MM.1S (cell line): ENCODE measurements around the gene IGHMBP2.

Experiments
- DNase-seq: peaks from one replicate; pipeline ENCODE4 v3.0.0-alpha.2; 2015
- H2AFZ ChIP-seq: fragments of 300-600 bp; sonication (generic); 2 replicates; pipeline ENCODE4 v1.6.0; 2016; ENCODE audit warnings: antibody characterized with exemption, low read length
- H3F3A ChIP-seq: fragments of 300-600 bp; sonication (generic); 2 replicates; pipeline ENCODE4 v1.6.1; 2016; ENCODE audit warnings: mild to moderate bottlenecking, antibody characterized with exemption, low read length, moderate library complexity, mixed read lengths; ENCODE audit not compliant: insufficient read depth
- H3K27ac ChIP-seq: fragments of 300-600 bp; sonication (generic); 2 replicates; pipeline ENCODE4 v1.5.1; 2016; ENCODE audit warnings: mild to moderate bottlenecking, low read length
- H3K27me3 ChIP-seq: fragments of 300-600 bp; sonication (generic); replicated peaks from 2 replicates; pipeline ENCODE4 v1.6.0; 2016; ENCODE audit warnings: low read length; ENCODE audit not compliant: insufficient read depth
- H3K36me3 ChIP-seq: fragments of 300-600 bp; sonication (generic); replicated peaks from 2 replicates; pipeline ENCODE4 v1.6.1; 2016; ENCODE audit warnings: mild to moderate bottlenecking, low read length, mixed read lengths; ENCODE audit not compliant: insufficient read depth
- H3K4me1 ChIP-seq: fragments of 300-600 bp; sonication (generic); 2 replicates; pipeline ENCODE4 v1.6.1; 2016; ENCODE audit warnings: low read length, mixed read lengths
- H3K4me2 ChIP-seq: fragments of 300-600 bp; sonication (generic); 2 replicates; pipeline ENCODE4 v1.6.0; 2016; ENCODE audit warnings: low read depth, low read length
- H3K4me3 ChIP-seq: fragments of 300-600 bp; sonication (generic); 2 replicates; pipeline ENCODE4 v1.5.1; 2016; ENCODE audit warnings: low read length, mixed read lengths
- H3K79me2 ChIP-seq: fragments of 300-600 bp; sonication (generic); 2 replicates; pipeline ENCODE4 v1.6.1; 2016; ENCODE audit warnings: mixed run types, low read length, mixed read lengths
- H3K9ac ChIP-seq: fragments of 300-600 bp; sonication (generic); 2 replicates; pipeline ENCODE4 v1.6.1; 2016; ENCODE audit warnings: low read length, mixed read lengths
- H3K9me2 ChIP-seq: fragments of 300-600 bp; sonication (generic); replicated peaks from 2 replicates; pipeline ENCODE4 v1.6.1; 2016; ENCODE audit warnings: mild to moderate bottlenecking, low read length, mixed read lengths; ENCODE audit not compliant: insufficient read depth
- H3K9me3 ChIP-seq: fragments of 300-600 bp; sonication (generic); replicated peaks from 2 replicates; pipeline ENCODE4 v1.6.1; 2016; ENCODE audit warnings: mild to moderate bottlenecking, low read length, mixed read lengths; ENCODE audit not compliant: insufficient read depth
- H4K20me1 ChIP-seq: fragments of 300-600 bp; sonication (generic); 2 replicates; pipeline ENCODE4 v1.6.1; 2016; ENCODE audit warnings: mild to moderate bottlenecking, low read length, moderate library complexity, mixed read lengths; ENCODE audit not compliant: insufficient read depth
- EZH2 ChIP-seq: fragments of 300-600 bp; sonication (generic); optimal IDR thresholded peaks from 2 replicates; pipeline ENCODE3; 2017; ENCODE audit warnings: low read depth, mild to moderate bottlenecking, antibody characterized with exemption, low read length, mixed read lengths
- EZH2phosphoT487 ChIP-seq: fragments of 300-600 bp; sonication (generic); IDR thresholded peaks from 2 replicates; pipeline ENCODE4 v1.6.1; 2018; ENCODE audit warnings: antibody characterized with exemption, low read length
- TF ChIP-seq, protein P1 (sequence below): fragments of 300-600 bp; sonication (generic); IDR thresholded peaks from 2 replicates; pipeline ENCODE4 v1.5.1; 2016; ENCODE audit warnings: antibody characterized with exemption, low read length, mixed read lengths

IGHMBP2 gene

DNA sequence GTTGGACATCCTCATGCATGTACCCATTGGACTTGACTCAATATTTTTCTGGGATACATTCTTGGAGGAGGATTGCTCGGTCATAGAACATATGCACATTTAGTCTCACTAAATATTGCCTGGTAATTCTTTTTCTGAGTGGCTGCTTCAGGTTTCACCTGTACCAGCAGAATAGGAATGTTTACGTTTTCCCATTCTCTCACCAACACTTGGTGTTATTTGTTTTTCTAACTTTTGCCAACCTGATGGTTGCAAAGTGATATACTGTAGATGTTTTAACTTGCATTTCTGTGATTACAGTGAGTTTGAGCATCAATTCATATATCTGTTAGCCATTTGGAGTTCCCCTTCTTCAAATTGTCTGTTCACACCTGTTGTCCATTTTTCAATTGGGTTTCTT lies 78.4 kb downstream of the IGHMBP2 start:
- Histone ChIP-seq H3K27ac (no peak overlapping the region), H3K79me2 (no peaks in the 10 kb centered on the region), H2AFZ (no peak overlapping the region), H3K4me3 (no peak overlapping the region), H3K9ac (no peak overlapping the region), H3F3A (no peaks in the 10 kb centered on the region), H3K9me3 (no peaks in the 10 kb centered on the region), H3K4me1 (no peaks in the 10 kb centered on the region), H3K27me3 (peaks cover 87% of the 10 kb centered on the region), H3K9me2 (no peaks in the 10 kb centered on the region), H3K36me3 (no peaks in the 10 kb centered on the region), H4K20me1 (no peaks in the 10 kb centered on the region), H3K4me2 (no peak overlapping the region)
- TF ChIP-seq EZH2phosphoT487 (no peak), EZH2 (no peak)
- TF ChIP-seq, protein P1, sequence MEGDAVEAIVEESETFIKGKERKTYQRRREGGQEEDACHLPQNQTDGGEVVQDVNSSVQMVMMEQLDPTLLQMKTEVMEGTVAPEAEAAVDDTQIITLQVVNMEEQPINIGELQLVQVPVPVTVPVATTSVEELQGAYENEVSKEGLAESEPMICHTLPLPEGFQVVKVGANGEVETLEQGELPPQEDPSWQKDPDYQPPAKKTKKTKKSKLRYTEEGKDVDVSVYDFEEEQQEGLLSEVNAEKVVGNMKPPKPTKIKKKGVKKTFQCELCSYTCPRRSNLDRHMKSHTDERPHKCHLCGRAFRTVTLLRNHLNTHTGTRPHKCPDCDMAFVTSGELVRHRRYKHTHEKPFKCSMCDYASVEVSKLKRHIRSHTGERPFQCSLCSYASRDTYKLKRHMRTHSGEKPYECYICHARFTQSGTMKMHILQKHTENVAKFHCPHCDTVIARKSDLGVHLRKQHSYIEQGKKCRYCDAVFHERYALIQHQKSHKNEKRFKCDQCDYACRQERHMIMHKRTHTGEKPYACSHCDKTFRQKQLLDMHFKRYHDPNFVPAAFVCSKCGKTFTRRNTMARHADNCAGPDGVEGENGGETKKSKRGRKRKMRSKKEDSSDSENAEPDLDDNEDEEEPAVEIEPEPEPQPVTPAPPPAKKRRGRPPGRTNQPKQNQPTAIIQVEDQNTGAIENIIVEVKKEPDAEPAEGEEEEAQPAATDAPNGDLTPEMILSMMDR, result no peak
- no peak for DNase-seq

DNA sequence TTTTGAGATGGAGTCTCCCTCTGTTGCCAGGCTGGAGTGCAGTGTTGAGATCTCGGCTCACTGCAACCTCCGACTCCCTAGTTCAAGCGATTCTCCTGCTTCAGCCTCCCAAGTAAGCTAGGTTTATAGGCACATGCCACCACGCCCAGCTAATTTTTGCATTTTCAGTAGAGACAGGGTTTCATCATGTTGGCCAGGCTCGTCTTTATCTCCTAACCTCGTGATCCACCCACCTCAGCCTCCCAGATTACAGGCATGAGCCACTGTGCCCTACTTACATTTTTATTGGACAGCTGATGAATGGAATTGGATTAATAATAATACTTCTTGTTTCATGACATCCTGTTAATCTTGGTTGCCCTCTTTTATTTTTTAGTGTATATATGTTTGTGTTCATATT lies 80.1 kb downstream of the IGHMBP2 start:
- no peak overlapping the region for H3K9ac ChIP-seq

DNA sequence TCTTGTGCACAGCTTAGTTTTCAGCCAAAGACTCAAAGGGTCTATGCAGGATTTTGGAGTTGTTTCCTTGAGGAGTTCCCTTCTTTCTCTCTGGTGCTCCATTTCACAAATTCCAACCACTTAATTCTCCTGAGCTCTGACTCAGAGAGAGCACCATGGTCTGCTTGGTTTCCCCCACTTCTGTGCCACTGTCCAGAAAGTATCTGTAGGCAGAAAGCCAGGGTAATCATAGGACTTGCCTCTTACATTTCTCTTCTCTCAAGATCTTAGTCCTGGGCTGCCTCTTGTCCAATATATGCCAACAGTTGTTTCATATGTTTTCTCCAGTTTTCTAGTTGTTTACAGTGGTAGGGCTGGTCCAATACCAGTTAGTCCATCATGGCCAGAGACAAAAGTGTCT lies 83.5 kb downstream of the IGHMBP2 start:
- H3K79me2 ChIP-seq, result no peaks in the 10 kb centered on the region
- H3K27me3 ChIP-seq, result peaks cover 70% of the 10 kb centered on the region
- H3K4me3 ChIP-seq, result no peak overlapping the region
- no peak overlapping the region for H3K27ac ChIP-seq
- no peaks in the 10 kb centered on the region for H3K9me2 ChIP-seq
- no peak overlapping the region for H3K4me2 ChIP-seq
- H2AFZ ChIP-seq, result no peak overlapping the region
- no peak for DNase-seq
- no peaks in the 10 kb centered on the region for H3F3A ChIP-seq
- H3K9me3 ChIP-seq, result no peaks in the 10 kb centered on the region
- TF ChIP-seq, protein P1, result no peak
- no peak for TF ChIP-seq EZH2phosphoT487
- H3K36me3 ChIP-seq, result no peaks in the 10 kb centered on the region
- H4K20me1 ChIP-seq, result no peaks in the 10 kb centered on the region
- H3K9ac ChIP-seq, result no peak overlapping the region
- H3K4me1 ChIP-seq, result no peaks in the 10 kb centered on the region

More for the DNA sequence above, 80.1 kb downstream of the IGHMBP2 start:
- Histone ChIP-seq H3K9me2 (no peaks in the 10 kb centered on the region), H3K4me3 (no peak overlapping the region), H4K20me1 (no peaks in the 10 kb centered on the region), H3K9me3 (no peaks in the 10 kb centered on the region), H3K4me1 (no peaks in the 10 kb centered on the region), H3K27me3 (peaks cover 84% of the 10 kb centered on the region), H3K79me2 (no peaks in the 10 kb centered on the region), H2AFZ (no peak overlapping the region), H3K36me3 (no peaks in the 10 kb centered on the region), H3F3A (no peaks in the 10 kb centered on the region), H3K4me2 (no peak overlapping the region), H3K27ac (no peak overlapping the region)
- no peak for DNase-seq
- TF ChIP-seq EZH2phosphoT487 (no peak), EZH2 (no peak)
- TF ChIP-seq, protein P1, result no peak
